HG02798 (cell line): ENCODE data around the gene EIF2S3B.

Experiments used
- ATAC-seq: cut with Tn5 transposase; IDR thresholded peaks from one replicate; pipeline ENCODE4 v1.9.1; 2021; ENCODE audit warnings: mild to moderate bottlenecking; ENCODE audit not compliant: unreplicated experiment, poor library complexity

Gene EIF2S3B

DNA sequence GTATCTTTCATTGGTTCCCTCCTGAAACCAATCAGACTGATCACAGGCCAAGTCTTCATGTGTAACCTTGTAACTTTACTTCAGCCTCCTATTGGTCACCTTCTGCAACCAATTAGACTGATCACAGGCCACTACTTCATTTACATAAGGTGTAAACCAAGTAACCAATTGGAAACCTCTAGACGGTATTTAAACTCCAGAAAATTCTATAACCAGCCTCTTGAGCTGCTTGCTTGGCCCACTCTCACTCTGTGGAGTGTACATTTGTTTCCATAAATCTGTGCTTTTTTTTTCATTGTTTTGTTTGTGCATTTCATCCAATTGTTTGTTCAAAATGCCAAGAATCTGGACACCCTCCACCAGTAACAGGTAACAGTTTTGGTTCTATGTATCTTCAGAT, 47.5 kb downstream of the EIF2S3B start:
- no peak for ATAC-seq

DNA sequence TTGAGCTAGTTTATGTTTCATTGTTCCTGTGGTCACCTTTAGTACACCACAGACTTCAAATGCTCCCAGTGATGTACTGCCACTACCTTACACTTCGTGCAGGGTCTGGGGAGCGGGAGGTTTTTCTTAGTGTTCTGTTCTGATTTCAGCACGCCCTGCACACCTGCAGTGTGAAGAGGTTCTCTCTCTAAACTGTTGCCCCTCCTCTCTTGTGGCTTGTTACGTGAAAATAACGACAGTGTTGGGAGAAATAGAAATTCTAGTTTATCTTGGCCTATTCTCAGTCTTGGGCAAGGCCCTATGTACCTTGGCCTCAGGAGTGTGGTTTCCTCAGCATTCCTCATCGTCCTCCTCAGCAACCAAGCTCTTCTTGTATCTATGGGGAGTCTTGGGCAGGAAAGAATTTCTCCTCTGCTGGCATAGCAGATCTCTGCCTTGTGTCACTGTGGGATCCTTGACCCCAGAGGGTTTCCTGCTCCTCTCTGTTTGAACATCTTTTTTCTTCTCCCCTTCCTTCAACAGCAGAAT, 48.6 kb downstream of the EIF2S3B start:
- ATAC-seq = no peak

DNA sequence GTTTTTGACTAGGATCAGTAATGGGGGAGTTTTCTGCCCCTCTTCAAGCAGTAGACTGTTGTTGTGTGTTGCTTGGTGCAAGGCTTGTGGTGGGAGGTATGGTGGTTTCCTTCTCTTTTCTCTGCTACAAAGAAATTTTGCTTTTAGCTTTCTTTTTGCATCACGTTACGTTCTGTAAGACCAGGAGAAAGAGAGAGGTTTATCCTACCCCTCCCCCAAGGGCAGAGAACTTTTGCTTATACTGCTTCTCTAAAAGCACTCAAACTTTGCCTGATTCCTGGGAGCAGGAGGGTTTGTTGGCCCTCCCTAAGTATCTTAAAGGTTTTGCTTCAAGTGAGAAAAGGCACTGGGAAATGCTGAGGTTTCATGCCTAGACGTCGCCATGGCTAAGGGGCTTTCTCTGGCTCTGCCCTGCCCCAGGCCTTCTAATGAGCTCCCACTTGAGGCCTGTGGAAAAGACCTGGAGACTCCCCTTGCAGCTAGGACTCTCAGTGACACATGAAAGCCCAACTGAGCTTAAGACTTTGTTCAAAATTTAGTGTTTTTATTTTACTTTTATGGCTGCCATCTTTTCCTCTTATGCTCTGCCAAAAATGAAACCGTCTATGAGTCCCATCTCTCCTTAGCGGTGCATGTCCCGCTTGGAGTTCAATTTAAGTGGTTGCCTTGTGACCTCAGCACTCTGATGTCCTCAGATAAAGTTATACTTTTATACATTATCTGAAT, 49.2 kb downstream of the EIF2S3B start:
- ATAC-seq = no peak

DNA sequence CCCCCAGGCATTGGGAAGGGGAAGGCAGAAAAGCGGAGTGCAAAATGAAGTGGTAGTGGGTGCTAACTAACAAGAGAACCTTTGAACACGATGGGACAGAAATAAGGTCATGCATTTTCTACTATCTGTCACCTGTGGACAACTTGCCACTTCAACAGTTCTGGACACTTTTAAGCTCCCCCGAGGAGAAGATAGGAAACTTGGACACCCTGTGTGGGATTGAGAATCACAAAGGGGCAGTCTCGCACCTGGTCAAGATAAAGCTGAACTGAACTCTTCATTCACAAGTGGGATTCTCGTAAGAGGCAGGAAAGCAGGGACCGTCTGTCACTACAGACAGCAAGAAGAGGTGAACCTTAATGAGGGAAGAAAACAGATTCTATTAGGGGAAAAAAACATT, 51.6 kb downstream of the EIF2S3B start:
- ATAC-seq = peak; percentile 19

DNA sequence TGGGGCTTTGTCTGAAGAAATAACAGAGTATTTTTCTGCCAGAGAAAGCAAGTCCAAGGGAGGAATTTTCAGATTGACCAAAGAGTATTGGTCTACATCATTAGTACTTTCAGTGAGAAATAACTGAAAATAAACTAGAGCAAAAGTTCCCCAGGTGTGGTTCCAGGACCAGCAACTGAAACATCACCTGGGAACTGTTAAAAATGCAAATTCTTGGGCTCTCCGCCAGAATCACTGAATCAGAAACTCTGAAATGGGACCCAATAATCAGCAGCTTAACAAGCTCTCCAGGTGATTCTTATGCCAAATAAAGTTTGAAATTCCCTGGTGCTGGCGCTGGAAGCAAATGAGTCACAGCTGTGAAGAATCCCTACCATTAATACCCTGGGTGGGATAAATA, 52.1 kb downstream of the EIF2S3B start:
- ATAC-seq = peak; percentile 64
